ENCODE results near the gene GLRX2.

GRCh38 chr1:193104502-193104906, 710 bp downstream of the GLRX2 start:
- TF ChIP-seq CTCF (conservative IDR thresholded peaks at IDR 0.05 in 1 of 2, IDR thresholded peaks at IDR 0.05 in 1 of 2; ENCODE audit: low read depth in 1 of 2, low read length in 2 of 2): no peak
- TF ChIP-seq EZH2 (IDR thresholded peaks at IDR 0.05; ENCODE audit: low read length, missing control alignments): no peak
